Fibroblast of skin of left quadriceps (primary cell): ENCODE results near the gene CHCHD3.
A peak's percentile ranks its signal among the peaks of the same experiment; 100 is the strongest.
"Not testable (repeated sequence)": the region's sequence is repeated elsewhere in the genome, so short reads cannot be mapped to it uniquely, and the experiment has no call there.

Experiments used
- DNase-seq, 2 experiments: peaks; one replicate each; pipeline ENCODE4 v3.0.0-alpha.2; 2013; ENCODE audit warnings: low read depth in 2 of 2

Gene CHCHD3

GRCh38 chr7:132904209-132904608 lies 177.7 kb downstream of the CHCHD3 start:
- DNase-seq: no peak

GRCh38 chr7:132902294-132902693 lies 179.6 kb downstream of the CHCHD3 start:
- not testable (repeated sequence) for DNase-seq

GRCh38 chr7:132901241-132901640 lies 180.6 kb downstream of the CHCHD3 start:
- no peak for DNase-seq

- no peak for DNase-seq
These were observed 182.1 kb downstream of the CHCHD3 start for GRCh38 chr7:132899833-132900232.

GRCh38 chr7:132898641-132899175 lies 183.2 kb downstream of the CHCHD3 start:
- not testable (repeated sequence) for DNase-seq

- DNase-seq: no peak
These were observed 184.7 kb downstream of the CHCHD3 start for GRCh38 chr7:132897093-132897687.

- DNase-seq: no peak
These were observed 186.7 kb downstream of the CHCHD3 start for GRCh38 chr7:132895231-132895630.

GRCh38 chr7:132893560-132893959 lies 188.3 kb downstream of the CHCHD3 start:
- no peak for DNase-seq

GRCh38 chr7:132892744-132893143 lies 189.1 kb downstream of the CHCHD3 start:
- not testable (repeated sequence) for DNase-seq

- DNase-seq: no peak
These were observed 190.3 kb downstream of the CHCHD3 start for GRCh38 chr7:132891554-132891953.

GRCh38 chr7:132882714-132883428 lies 199.0 kb downstream of the CHCHD3 start:
- no peak for DNase-seq

GRCh38 chr7:132881317-132881716 lies 200.6 kb downstream of the CHCHD3 start:
- no peak for DNase-seq

GRCh38 chr7:132879579-132879978 lies 202.3 kb downstream of the CHCHD3 start:
- no peak for DNase-seq

GRCh38 chr7:132878204-132878919 lies 203.5 kb downstream of the CHCHD3 start:
- DNase-seq: no peak

GRCh38 chr7:132877573-132877972 lies 204.3 kb downstream of the CHCHD3 start:
- no peak for DNase-seq

GRCh38 chr7:132876576-132876975 lies 205.3 kb downstream of the CHCHD3 start:
- DNase-seq: no peak

GRCh38 chr7:132872034-132872433 lies 209.9 kb downstream of the CHCHD3 start:
- DNase-seq: no peak

- DNase-seq: no peak
These were observed 210.5 kb downstream of the CHCHD3 start for GRCh38 chr7:132871419-132871818.

- DNase-seq: no peak
These were observed 212.6 kb downstream of the CHCHD3 start for GRCh38 chr7:132869166-132869861.

GRCh38 chr7:132866551-132866950 lies 215.3 kb downstream of the CHCHD3 start:
- no peak for DNase-seq

GRCh38 chr7:132866144-132866531 lies 215.8 kb downstream of the CHCHD3 start:
- peak in 1 of 2 experiments; percentile 6 for DNase-seq
